GM23338 (cell line): Measurements from ENCODE around the gene CES4A. TPM values are rescaled to one million over a fixed set of nuclear protein-coding genes. Genes with fewer than 3 reads are reported as not detected.

Experiments used
- ATAC-seq: fragments of 200-7000 bp; cut with Tn5 transposase; 3 replicates; pipeline ENCODE4 v1.9.1; 2020
- DNase-seq: peaks from one replicate; pipeline ENCODE4 v3.0.0-alpha.2; 2015; ENCODE audit warnings: low spot score
- H2AFZ ChIP-seq: fragments of 200-600 bp; sonication (generic); 2 replicates; pipeline ENCODE4 v1.8.0; 2016; ENCODE audit warnings: antibody characterized with exemption, mild to moderate bottlenecking, moderate library complexity
- H3F3A ChIP-seq: fragments of 200-600 bp; sonication (generic); replicated peaks from 2 replicates; pipeline ENCODE4 v1.8.0; 2017; ENCODE audit warnings: antibody characterized with exemption, mixed run types, low read depth
- H3K27ac ChIP-seq: fragments of 200-600 bp; sonication (generic); 2 replicates; pipeline ENCODE4 v1.6.1; 2016; ENCODE audit warnings: low read depth
- H3K27me3 ChIP-seq: fragments of 200-600 bp; sonication (generic); 2 replicates; pipeline ENCODE4 v1.8.0; 2016; ENCODE audit warnings: mild to moderate bottlenecking, mixed run types, moderate library complexity; ENCODE audit not compliant: insufficient read depth
- H3K36me3 ChIP-seq: fragments of 200-600 bp; sonication (generic); 2 replicates; pipeline ENCODE4 v1.8.0; 2016; ENCODE audit warnings: mild to moderate bottlenecking; ENCODE audit not compliant: insufficient read depth
- H3K4me1 ChIP-seq: fragments of 200-600 bp; sonication (generic); 2 replicates; pipeline ENCODE4 v1.8.0; 2016; ENCODE audit warnings: mild to moderate bottlenecking, moderate library complexity; ENCODE audit not compliant: insufficient read depth
- H3K4me2 ChIP-seq: fragments of 200-600 bp; sonication (generic); 2 replicates; pipeline ENCODE4 v1.7.1; 2017; ENCODE audit warnings: mixed run types
- H3K4me3 ChIP-seq: fragments of 200-600 bp; sonication (generic); 2 replicates; pipeline ENCODE4 v1.6.1; 2016; ENCODE audit warnings: mixed run types
- H3K79me2 ChIP-seq: fragments of 200-600 bp; sonication (generic); replicated peaks from 2 replicates; pipeline ENCODE4 v1.8.0; 2017; ENCODE audit warnings: mild to moderate bottlenecking; ENCODE audit not compliant: insufficient read depth
- H3K9me2 ChIP-seq: fragments of 200-600 bp; sonication (generic); 2 replicates; pipeline ENCODE4 v1.8.0; 2017; ENCODE audit not compliant: insufficient read depth
- H4K20me1 ChIP-seq: fragments of 200-600 bp; sonication (generic); replicated peaks from 2 replicates; pipeline ENCODE4 v1.8.0; 2017; ENCODE audit warnings: mild to moderate bottlenecking; ENCODE audit not compliant: insufficient read depth
- H3K27ac Mint-ChIP-seq: 2 replicates; pipeline ENCODE4 v1.8.0; 2020; ENCODE audit warnings: inconsistent platforms, mild to moderate bottlenecking, moderate library complexity, mixed read lengths
- H3K27me3 Mint-ChIP-seq: 3 replicates; pipeline ENCODE4 v1.8.0; 2022; ENCODE audit warnings: low read depth, mild to moderate bottlenecking, moderate library complexity, mixed read lengths, inconsistent platforms; ENCODE audit not compliant: insufficient read depth, poor library complexity
- H3K36me3 Mint-ChIP-seq: 3 replicates; pipeline ENCODE4 v1.8.0; 2021; ENCODE audit warnings: low read depth, mild to moderate bottlenecking, inconsistent platforms, moderate library complexity, mixed read lengths
- H3K4me1 Mint-ChIP-seq: 3 replicates; pipeline ENCODE4 v1.8.0; 2020; ENCODE audit warnings: mild to moderate bottlenecking, inconsistent platforms, mixed read lengths
- H3K4me3 Mint-ChIP-seq: 3 replicates; pipeline ENCODE4 v1.8.0; 2021; ENCODE audit warnings: moderate library complexity, mild to moderate bottlenecking, inconsistent platforms, mixed read lengths
- H3K9me3 Mint-ChIP-seq: 3 replicates; pipeline ENCODE4 v1.8.0; 2020; ENCODE audit warnings: moderate library complexity, mild to moderate bottlenecking, inconsistent platforms, mixed read lengths
- CTCF ChIP-seq, 2 experiments: fragments of 200-600 bp in 1 of 2; sonication (generic) in 1 of 2; conservative IDR thresholded peaks; 2 replicates each; pipeline versions ENCODE4 v1.5.1 to v1.6.1; 2016 to 2017; ENCODE audit warnings: antibody characterized with exemption in 2 of 2, low read depth in 2 of 2, mild to moderate bottlenecking in 2 of 2, moderate library complexity in 1 of 2
- ETS1 ChIP-seq: IDR thresholded peaks from 2 replicates; pipeline ENCODE4 v1.6.1; 2016; ENCODE audit warnings: antibody characterized with exemption
- EZH2 ChIP-seq: fragments of 200-600 bp; sonication (generic); IDR thresholded peaks from one replicate; pipeline ENCODE4 v1.8.0; 2017; ENCODE audit warnings: antibody characterized with exemption, mild to moderate bottlenecking, low read depth; ENCODE audit not compliant: unreplicated experiment
- EZH2phosphoT487 ChIP-seq: fragments of 200-600 bp; sonication (generic); IDR thresholded peaks from one replicate; pipeline ENCODE4 v1.8.1; 2018; ENCODE audit warnings: antibody characterized with exemption; ENCODE audit not compliant: unreplicated experiment
- JUNB ChIP-seq: IDR thresholded peaks from one replicate; pipeline ENCODE4 v1.6.1; 2016; ENCODE audit warnings: antibody characterized with exemption; ENCODE audit not compliant: unreplicated experiment
- NANOG ChIP-seq: IDR thresholded peaks from 2 replicates; pipeline ENCODE4 v1.6.1; 2016; ENCODE audit warnings: antibody characterized with exemption, borderline replicate concordance
- REST ChIP-seq: IDR thresholded peaks from one replicate; pipeline ENCODE4 v1.6.1; 2018; ENCODE audit warnings: antibody characterized with exemption; ENCODE audit not compliant: unreplicated experiment
- STAT1 ChIP-seq: IDR thresholded peaks from one replicate; pipeline ENCODE4 v1.6.1; 2016; ENCODE audit warnings: antibody characterized with exemption; ENCODE audit not compliant: unreplicated experiment
- ZNF114 ChIP-seq: fragments of 250-450 bp; sonication (Bioruptor Pico); IDR thresholded peaks from 2 replicates; pipeline ENCODE4 v1.5.0; 2020; ENCODE audit warnings: mild to moderate bottlenecking, moderate library complexity
- ZNF331 ChIP-seq: fragments of 250-450 bp; sonication (Bioruptor Pico); IDR thresholded peaks from 2 replicates; pipeline ENCODE4 v1.5.0; 2020; ENCODE audit warnings: low read depth, mild to moderate bottlenecking, moderate library complexity
- polyA plus RNA-seq: library from polyadenylated mRNA; unstranded; fragments of >200 nt; fragmentation: Nextera tagmentation; extraction: Ambion mirVana; gene quantifications from 2 replicates; pipeline ENCODE4 v1.2.1, GENCODE V29; 2016
- total RNA-seq: library from RNA; depleted of rRNA; stranded (reverse); fragments of >200 nt; shearing (Covaris generic); gene quantifications from 2 replicates; pipeline ENCODE4 v1.2.3, GENCODE V29; 2014

Gene CES4A
- total and polyA plus RNA-seq, 2 experiments from 2014 or later: 0.10 to 0.42 TPM

GRCh38 chr16:67050796-67051195, 62.4 kb downstream of the CES4A start:
- no peaks in the 10 kb centered on the region for H3F3A ChIP-seq

More at GRCh38 chr16:67050796-67051195, 62.4 kb downstream of the CES4A start:
- Histone ChIP-seq H2AFZ (no peak overlapping the region), H3K36me3 (no peaks in the 10 kb centered on the region), H3K27ac (no peak overlapping the region), H3K4me2 (no peak overlapping the region), H3K27me3 (no peaks in the 10 kb centered on the region), H3K4me1 (no peaks in the 10 kb centered on the region; the same call in 1 of the 2 replicates), H3K9me2 (no peaks in the 10 kb centered on the region), H3K79me2 (peaks cover 3% of the 10 kb centered on the region), H4K20me1 (peaks cover 7% of the 10 kb centered on the region), H3K4me3 (no peak overlapping the region)
- no peak for ATAC-seq
- Mint-ChIP-seq H3K36me3 (no peaks in the 10 kb centered on the region), H3K9me3 (no peaks in the 10 kb centered on the region), H3K4me1 (no peaks in the 10 kb centered on the region), H3K27me3 (no peaks in the 10 kb centered on the region), H3K4me3 (no peak overlapping the region), H3K27ac (no peak overlapping the region)
- TF ChIP-seq ZNF331 (CRISPR knock-in tag): no peak
- TF ChIP-seq EZH2: no peak
- TF ChIP-seq STAT1: no peak
- TF ChIP-seq CTCF (conservative IDR thresholded peaks at IDR 0.05; ENCODE audit: low read depth in 2 of 2): no peak
- TF ChIP-seq EZH2phosphoT487: no peak
- no peak for TF ChIP-seq ZNF114 (CRISPR knock-in tag)
- no peak for TF ChIP-seq REST
- no peak for TF ChIP-seq NANOG
- TF ChIP-seq JUNB: no peak
- TF ChIP-seq ETS1: no peak
- no peak for DNase-seq
